ENCODE results near the gene CARD14.

CARD14 gene

DNA sequence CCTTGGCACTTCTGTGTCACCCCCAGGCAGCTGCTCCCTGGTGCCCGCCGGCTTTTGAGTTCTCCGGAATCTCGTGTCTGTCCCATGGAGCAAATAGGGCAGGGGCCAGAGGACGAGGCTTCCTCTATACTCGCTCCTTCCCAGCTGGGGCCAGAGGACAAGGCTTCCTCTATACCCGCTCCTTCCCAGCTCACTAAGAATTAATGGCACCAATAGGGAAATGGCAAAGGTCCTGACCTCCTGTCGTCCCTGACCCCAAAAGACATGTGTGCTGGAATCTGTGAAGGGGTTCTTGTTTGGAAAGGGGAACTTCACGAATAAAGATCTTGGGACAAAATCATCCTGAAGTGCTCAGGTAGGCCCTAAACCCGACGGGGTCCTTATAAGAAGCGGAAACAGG, 42.7 kb downstream of the CARD14 start:
- no peak for DNase-seq (ENCODE audit: low spot score)

DNA sequence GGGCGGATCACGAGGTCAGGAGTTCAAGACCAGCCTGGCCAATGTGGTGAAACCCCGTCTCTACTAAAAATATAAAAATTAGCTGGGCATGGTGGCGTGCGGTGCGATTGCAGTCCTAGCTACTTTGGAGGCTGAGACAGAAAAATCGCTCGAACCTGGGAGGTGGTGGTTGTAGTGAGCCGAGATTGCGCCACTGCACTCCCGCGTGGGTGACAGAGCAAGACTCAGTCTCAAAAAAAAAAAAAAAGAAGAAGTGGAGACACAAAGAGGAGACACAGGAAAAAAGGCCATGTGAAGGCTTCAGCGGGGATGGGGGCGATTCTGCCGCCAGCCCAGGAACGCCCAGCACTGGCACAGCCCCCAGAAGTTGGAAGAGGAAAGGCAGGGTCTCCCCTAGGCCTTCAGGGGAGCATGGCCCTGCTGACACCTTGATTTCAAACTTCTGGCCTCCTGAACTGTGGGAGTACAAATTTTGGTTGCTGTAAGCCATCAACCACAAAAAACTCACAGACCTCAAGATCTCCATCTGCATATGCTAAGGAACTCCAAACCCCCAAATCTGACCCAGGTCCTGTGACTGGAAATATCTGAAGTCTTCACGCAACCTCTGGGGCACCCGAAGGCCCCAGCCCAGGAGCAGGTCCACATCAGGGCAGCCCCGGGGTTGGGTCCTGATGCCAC, 43.3 kb downstream of the CARD14 start:
- DNase-seq (ENCODE audit: low spot score), result no peak

DNA sequence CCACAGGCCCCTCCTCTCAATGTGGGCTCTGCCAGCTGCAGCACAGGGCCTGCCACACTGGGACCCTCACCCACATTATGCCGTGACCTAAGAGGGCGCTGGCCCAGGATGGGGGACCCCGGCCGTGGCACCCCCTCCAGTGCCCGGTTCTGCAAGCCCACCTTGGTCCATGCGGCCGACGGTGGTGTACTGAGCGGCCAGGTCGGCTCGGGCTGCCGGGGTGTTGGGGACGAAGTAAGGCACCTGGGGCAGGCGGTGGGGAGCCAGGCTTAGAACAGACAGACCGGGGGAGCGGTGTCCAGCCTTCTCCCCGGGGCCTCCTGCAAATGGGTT, 43.8 kb downstream of the CARD14 start:
- DNase-seq (ENCODE audit: low spot score), result no peak

DNA sequence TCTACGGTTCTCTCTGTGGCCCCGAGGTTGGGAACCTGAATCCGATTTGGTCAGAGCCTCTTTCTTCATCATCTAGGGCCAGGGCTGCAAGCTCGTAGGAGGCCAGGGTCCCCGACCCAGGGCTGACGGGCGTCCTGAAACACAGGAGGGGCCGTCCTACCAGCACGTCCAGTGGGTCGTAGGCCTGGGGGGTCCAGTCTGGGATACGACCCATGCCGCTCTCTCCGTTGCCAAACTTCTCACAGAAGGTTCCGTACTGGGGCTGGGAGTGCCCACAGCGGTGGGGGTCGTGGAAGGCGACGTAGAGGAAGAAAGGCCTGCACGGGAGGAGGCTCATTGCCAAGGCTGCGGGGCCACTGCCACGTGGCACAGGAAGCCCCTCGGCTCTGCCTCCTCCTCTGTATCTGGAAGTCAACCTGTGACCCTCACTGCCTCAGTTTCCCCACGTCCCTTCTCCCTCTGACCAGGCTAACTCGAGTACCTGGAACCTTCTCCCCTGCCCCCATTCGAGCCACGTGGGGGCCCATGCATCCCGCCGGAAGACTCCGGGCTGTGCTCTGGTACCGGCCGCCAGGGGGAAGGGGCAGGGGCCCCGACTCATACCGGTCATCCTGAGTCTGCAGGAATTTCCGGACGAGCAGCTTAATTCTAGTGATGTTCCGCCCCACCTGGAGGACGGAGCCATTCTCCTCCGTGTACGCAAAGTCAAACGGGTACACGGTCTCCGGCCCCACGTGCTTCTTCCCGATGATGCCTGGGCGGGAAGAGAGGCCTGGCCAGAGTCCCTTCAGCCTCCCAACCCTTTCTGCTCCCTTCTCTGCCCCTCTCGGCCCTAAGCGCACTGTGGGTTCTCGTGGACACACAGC, 44.4 kb downstream of the CARD14 start:
- no peak for DNase-seq (ENCODE audit: low spot score)

DNA sequence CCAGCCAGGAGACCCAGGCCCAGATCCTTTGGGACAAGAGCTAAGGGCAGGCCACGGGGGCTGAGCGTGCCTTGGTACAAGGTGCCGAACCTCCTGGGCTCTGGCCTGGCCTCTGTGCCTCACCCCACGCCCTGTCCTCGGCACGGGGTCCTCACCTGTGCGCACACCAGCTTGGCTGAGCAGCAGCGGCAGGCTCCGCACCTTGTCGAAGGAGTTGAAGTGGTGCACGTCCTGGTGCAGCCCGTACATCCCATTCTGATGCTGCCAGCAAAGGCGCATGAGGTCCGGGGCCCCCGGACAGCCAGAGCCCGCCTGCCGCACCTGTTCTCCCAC, 45.0 kb downstream of the CARD14 start:
- no peak for DNase-seq (ENCODE audit: low spot score)

DNA sequence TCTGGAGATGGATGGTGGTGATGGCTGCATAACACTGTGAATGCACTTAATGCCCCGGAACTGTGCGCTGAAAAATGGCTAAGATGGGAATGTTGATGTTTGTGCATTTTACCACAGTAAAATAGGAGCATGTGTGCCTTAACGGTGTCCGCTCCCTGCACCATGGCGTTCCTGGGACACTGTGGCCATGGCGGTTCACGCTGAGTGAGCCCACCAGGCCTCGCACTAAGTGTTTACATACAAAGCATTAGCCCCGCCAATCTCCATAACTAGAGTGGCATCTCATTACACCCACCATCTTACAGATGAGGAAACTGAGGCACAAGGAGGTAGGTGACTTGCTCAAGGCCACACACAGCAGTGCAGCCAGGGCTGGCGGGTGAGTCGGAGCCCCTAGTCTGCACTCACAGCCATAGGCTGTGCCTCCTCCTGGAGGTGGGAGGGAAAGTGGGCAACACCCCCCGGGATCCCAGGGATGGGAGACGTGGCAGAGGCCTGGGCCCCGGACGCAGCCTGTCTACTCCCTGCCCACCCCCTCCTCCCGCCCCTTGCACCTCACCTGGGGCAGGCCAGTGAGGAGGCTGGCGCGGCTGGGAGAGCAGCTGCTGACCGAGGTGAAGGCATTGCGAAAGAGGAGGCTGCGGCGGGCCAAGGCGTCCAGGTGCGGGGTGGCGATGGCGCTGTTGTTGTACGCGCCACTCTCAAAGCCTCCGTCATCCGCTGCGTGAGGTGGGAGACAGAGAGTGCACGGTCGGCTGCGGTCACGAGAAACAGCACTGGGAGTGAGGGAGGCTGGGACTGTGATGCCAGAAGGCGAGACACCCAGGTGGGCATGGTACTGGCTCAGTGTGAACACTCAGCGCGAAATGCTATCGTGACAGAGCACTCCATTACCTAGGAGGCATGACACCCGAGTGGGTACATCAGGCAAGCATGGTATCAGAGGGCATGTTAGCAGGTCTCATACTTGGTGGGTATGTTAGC, 46.9 kb downstream of the CARD14 start:
- DNase-seq (ENCODE audit: low spot score), result no peak

DNA sequence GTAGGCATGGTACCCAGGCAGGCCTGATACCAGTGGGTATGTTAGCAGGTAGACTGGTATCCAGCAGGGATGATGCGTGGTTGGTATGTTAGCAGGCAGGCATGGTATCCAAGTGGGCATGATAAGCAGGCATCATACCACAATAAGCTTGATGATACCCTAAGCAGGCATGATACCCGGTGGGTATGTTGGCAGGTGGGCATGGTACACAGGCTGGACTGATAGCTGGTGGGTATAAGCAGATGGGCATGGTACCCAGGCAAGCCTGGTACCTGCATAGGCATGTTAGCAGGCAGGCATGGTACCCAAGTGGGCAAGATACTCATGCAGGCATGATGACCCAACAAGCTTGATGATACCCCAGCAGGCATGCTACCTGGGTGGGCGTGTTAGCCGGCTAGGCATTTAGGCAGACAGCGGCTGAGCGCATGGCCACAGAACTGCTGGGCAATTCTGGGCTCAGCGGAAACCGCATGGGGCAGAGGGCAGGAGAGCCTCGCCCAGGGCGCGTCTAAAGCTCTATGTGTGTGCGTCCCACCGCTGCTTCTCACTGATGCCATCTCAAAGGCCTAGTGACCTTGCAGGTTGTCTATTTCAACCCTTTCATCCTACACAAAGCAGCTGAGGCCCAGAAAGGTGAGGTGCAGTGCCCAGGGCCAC, 48.0 kb downstream of the CARD14 start:
- no peak for DNase-seq (ENCODE audit: low spot score)

DNA sequence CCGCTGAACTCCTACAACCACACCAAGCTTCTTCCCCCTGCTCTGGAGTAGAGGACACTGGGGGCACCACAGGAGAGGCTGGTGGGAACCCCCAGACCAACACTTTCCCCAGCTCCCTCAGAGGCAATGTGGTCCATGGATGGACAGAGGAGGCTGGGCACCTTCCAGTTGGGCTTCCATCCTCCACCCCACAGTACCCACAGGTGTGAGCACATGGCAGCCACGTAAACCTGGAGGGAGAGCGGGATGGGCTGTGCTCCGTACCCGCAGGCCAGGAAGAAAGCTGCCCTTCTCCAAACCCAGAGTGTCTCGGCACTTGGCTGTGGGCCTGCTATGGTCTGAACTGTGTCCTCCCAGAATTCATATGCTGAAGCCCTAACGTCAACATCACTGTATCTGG, 48.6 kb downstream of the CARD14 start:
- no peak for DNase-seq (ENCODE audit: low spot score)

DNA sequence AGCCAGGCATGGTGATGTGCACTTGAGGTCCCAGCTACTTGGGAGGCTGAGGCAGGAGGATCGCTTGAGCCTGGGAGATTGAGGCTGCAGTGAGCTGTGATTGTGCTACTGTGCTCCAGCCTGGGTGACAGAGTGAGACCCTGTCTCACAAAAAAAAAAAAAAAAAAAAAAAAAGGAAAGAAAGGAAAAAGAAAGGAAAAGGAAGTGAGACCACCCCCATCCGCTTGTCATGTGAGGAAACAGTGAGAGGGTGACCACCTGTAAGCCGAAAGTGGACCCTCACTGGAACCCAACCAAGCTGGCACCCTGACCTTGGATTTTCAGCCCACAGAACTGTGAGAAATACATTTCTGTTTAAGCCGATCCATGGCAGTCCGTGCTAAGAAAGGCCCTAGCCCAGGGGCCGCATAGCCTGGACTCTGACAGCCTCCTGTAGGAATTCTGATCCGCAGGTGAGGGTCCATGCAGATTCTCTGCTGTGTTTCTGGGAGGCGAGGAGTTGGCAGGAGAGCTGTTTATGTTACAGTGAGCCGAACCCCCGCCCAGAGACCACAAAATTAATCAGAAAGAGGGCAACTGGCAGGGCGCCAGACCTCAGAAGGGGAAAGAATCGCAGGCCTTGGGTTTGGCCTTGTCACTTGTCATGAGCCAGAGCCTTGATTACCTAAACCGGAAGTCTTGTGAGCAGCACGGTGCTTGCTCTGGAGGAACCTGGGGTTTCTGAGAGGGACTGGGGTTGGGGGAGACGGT, 49.4 kb downstream of the CARD14 start:
- DNase-seq (ENCODE audit: low spot score), result peak; percentile 96

DNA sequence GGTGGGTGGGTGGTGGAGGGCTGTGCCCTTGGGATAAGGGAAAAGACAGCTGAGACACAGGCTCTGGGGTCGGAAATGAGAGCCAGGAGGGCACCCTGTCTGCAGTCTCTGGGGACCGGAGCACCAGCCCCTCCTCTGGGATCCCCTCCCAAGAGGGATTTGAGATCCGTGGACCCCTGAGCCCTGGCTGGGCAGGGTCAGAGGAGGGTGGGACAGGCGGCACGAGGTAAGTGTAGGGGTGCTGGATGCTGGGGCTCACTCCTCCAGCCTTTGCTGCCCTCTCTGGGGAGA, 49.9 kb downstream of the CARD14 start:
- DNase-seq (ENCODE audit: low spot score), result no peak

DNA sequence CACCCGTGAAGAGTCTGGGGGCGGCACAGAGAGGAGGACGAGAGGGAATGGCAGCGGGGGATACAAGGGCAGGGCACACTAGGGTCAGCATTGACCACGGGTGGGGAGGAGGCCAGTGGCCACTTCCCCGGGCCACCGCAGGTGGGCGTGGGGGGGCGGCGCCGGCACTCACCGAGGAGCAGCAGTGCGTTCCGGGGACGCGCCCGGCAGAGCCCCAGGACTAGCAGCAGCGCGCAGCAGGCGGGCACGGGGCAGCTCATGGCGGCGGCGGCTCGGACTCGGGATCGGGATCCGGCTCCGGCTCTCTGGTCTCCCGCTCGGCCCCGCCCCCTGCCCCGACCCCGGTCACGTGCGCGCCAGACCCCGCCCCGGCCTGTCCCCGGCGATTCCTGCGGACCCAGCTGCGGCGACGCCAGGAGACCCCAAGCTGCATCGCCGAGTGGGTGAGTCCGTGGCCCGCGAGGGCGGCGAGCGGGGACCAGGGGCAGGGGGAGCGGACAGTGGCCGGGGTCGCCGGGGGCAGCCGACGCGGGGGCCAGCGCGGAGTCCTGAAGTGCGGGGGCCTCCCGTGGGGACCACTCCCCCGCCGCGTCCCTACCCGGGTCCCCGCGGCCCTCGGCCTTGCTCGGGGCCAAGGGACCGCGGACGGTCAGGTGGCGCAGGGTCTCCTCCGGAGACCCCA, 50.4 kb downstream of the CARD14 start, which contains the start of the genes SGSH and SLC26A11:
Gene SGSH (minus strand): TSS at position 280 of the 682 bp plus-strand sequence. CDS start 20 bp downstream, at position 260.
Gene SLC26A11 (plus strand): TSS at position 374 of the 682 bp plus-strand sequence. CDS start 1,134 bp downstream, outside the sequence.
- DNase-seq (ENCODE audit: low spot score), result peak; percentile 49

DNA sequence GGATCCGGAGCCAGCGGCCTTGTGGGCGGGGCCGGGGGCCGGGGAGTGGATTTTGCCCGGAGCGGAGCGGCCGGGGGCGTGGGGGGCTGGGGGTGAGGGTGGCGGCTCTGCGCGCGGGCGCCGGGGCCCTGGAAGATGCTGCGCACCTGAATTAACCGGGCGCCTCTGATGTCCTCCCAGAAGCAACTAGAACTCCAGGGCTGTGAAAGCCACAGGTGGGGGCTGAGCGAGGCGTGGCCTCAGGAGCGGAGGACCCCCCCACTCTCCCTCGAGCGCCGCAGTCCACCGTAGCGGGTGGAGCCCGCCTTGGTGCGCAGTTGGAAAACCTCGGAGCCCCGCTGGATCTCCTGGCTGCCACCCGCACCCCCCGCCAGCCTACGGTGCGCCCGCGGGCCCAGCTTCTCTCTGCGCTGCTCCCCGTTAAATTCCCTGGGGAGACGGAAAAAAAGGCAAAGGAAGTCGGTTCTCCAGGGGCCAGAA, 50.9 kb downstream of the CARD14 start:
- no peak for DNase-seq (ENCODE audit: low spot score)

DNA sequence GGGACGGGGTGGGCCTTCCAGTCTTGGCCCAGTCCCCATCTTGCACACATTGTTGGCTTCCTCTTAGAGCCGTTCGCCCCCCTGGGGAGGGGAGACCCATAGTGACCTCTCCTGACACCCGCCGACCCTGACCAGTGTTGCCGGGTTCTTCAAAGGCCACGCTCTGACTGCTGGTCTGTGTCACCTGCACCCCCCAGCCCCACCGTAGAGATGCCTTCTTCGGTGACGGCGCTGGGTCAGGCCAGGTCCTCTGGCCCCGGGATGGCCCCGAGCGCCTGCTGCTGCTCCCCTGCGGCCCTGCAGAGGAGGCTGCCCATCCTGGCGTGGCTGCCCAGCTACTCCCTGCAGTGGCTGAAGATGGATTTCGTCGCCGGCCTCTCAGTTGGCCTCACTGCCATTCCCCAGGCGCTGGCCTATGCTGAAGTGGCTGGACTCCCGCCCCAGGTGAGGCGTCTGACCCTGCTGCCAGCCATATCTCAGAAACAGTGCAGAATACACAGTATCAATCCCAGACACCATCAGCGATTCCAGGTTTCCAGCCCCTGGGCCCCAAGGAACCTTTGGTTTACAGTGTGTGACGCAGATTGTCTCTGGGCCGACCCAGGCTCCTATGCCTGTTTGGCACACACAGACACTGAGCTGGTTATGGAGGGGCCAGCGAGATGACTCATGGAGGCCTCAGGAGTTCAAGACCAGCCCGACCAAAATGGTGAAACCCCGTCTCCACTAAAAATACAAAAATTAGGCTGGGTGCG, 51.7 kb downstream of the CARD14 start:
- DNase-seq (ENCODE audit: low spot score), result no peak

DNA sequence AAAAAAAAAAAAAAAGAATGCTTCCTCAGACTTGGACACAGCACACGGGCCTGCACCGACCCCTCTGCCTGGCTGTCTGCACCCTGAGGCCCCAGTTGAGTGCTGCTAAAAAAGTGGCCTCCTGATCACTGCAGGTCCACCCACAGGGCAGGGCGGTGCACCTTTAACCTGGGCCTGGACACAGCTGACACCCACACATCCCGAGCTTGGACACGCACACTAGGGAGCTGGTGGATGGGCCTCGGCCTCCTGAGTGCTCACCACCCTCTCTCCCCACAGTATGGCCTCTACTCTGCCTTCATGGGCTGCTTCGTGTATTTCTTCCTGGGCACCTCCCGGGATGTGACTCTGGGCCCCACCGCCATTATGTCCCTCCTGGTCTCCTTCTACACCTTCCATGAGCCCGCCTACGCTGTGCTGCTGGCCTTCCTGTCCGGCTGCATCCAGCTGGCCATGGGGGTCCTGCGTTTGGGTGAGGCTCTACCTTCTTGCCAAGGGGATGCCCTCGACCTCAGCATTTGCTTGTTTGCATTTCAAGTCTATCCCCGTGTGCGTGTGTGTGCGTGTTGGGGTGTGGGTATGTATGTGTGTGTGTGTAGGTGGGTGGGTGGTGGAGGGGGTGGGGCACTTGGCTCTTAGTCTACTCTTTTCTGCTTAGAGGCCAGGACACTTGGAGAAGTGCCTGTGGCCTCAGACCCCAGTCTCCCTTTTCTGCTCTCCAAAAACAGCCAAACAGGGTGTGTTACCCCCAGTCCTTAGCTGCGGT, 52.7 kb downstream of the CARD14 start:
- no peak for DNase-seq (ENCODE audit: low spot score)

DNA sequence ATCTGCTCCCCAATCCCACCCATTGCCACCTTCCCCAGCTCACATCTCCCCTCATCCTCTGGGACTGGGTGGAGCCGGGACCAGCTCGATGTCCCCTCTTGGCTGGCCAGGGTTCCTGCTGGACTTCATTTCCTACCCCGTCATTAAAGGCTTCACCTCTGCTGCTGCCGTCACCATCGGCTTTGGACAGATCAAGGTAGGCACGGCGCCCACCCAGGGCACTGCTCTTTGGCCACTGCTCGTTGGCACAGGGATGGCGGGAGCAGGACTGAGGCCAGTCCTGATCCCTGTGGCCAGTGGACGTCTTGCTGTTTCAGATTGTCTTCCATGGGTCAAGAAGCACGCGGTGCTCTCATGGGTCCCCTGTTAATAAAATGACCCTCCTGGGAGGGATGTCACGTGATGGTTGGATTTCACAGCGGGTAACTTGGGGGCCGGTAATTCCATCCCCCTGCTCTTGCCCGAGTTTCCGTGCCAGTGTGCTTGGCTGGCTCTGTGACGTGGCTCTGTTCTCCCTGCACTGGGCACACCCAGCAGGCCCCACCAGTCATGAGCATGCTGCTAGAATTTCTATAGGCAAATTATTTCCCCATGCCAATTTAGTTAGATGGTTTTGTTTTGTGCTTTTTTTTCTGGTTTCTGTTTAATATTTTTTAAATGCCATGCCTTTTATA, 53.4 kb downstream of the CARD14 start:
- no peak for DNase-seq (ENCODE audit: low spot score)

DNA sequence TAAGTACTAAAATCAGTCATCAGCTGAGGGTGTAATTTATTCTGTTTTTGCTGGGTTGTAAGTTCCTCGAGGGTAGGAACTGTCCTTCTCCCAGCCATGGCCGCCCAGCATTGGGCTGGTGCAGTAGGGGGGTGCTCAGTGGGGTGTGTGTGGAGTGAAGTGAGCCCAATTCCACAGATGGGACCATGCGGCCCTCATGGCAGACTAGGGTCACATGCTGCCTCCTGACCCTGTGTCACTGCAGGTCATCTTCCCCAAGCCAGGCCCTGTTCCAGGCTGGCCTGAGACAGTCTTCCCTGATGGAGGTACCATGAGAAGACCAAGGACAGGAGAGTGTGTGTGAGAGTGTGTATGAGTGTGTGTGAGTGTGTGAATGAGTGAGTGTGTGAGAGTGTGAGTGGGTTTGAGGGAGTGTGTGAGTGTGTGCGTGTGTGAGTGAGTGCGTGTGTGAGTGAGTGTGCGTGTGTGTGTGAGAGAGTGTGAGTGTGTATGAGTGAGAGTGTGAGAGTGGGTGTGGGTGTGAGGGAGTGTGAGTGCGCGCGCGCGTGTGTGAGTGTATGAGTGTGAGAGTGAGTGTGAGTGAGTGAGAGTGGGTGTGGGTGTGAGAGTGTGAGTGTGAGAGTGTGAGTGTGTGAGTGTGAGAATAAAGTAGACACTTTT, 54.1 kb downstream of the CARD14 start:
- DNase-seq (ENCODE audit: low spot score), result no peak

DNA sequence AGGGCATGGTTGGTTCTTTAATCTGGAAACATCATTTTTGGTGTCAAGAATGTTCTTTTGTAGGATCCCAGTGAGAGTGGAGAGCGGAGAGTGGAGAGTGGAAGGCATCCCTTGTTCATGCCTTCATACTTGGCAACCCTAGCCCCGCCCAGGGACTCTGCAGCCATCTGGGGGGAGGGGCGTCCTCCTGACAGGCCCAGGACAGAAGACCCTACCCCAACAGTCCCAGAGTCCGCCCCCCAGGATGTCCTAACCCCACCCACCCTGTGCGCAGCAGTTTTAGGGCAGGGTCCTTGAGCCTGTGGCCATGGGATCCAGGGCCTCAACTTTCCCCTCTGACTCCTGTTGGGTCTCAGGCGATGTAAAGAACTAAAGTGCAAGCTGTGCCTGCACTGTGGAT, 54.9 kb downstream of the CARD14 start:
- DNase-seq (ENCODE audit: low spot score), result no peak

DNA sequence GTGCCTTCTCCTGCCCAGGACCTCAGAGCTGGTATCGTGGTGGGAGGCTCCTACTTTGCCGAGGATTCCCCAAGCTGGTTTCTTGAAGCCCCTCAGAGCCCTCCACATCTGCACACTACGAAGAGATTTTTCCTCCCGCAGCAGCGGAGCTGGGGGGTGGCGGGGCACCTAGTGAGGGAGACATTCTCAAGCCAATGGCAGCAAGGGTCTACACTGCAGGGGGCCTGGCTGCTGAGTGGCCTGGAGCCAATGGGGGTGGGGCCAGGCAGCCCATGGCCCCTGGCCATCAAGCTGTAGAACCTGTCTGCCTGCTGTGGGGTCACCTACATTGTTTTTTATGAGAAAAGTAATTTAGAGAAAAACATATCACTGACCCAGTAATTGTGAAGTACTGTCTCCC, 55.4 kb downstream of the CARD14 start:
- no peak for DNase-seq (ENCODE audit: low spot score)

All from NAMALWA (cell line).